ENCODE results near the gene MAB21L4.
A peak's percentile ranks its signal among the peaks of the same experiment; 100 is the strongest.

The MAB21L4 gene

DNA sequence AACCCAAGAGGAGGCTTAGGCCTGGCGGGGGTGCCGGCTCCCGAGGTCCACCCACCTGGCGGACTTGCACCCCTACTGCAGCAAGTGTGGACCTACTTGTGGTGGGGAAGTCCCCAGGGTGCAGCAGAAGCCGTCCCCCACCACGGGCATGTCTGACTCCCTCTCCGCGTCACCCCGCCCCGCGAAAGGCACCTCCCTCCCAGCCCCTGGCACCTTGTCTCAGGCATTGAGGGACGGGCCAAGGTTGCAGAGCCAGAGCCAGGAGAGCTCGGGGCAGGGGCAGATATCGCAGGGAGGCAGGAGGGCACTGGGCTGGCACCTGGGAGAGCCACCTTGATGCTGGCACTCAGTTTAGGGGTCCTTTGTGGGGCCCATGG is 29.2 kb upstream of the MAB21L4 start:
- DNase-seq, result no peak

DNA sequence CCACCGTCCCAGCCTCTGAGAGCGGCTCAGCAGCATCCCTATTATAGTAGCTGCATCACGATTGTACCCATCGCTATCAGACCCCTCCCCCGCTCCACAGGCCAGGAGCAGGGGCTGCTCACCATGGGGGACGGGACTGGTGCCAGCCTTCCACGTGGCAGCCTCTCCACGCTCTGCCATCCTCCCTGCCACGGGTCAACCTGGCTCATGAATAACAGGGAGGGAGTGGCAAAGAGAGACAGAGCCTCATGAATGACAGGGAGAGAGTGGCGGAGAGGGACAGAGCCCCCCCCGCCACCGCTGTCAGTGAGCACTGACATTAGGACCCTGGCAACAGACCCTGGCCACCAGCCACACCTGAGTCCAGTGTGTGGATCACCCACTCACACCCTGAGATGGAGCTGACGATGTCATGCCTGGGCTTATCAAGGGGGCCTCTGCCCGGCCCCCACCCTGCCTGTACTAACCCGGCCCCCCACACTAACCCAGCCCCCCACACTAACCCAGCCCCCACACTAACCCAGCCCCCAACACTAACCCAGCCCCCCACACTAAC is 27.1 kb upstream of the MAB21L4 start:
- DNase-seq, result no peak

DNA sequence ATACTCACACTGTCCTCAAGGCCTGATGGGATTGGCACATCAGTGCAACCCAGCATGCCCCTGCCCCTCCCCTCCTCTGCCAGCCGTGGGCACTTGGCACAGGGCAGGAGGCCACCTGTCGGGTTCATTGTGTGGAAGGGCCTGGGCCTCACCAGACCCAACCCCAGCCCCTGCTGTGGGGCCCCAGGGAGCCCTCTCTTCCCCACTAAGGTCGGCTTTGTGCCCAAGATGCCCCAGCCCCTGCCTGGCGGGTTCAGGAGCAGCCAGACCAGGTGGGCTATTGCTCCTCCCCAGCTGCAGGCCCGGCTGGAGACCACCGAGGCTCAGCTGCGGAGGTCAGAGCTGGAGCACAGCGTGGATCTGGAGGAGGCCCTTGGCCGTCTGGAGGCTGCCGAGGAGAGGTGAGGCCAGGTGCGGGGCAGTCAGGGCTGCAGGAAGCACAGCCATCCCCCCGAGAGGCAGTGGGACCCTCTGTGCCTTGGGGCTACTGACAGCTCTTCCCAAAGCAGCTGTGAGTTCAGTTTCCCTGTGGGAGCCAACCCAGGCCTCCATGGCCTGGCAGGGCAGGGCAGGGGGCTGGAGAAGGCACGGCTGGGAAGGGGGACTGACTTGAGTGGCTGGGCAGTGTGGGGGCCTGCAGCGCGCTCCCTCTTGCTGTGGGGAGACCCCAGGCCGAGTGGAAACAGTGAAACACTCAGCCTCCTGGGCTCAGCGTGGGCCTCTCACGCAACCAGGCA is 26.5 kb upstream of the MAB21L4 start:
- DNase-seq, result no peak

DNA sequence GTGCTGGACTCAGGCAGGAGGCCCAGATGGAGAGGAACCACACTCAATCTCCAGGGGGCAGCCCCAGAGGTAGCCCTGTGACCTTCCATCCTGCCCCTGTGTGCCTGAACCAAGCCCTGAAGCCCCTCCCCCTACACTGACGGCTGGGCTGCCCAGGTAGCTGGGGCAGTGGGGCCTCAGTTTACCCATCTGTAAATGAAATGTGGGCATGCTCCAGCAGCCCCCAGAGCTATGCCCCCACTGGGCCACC is 26.0 kb upstream of the MAB21L4 start:
- DNase-seq, result no peak

DNA sequence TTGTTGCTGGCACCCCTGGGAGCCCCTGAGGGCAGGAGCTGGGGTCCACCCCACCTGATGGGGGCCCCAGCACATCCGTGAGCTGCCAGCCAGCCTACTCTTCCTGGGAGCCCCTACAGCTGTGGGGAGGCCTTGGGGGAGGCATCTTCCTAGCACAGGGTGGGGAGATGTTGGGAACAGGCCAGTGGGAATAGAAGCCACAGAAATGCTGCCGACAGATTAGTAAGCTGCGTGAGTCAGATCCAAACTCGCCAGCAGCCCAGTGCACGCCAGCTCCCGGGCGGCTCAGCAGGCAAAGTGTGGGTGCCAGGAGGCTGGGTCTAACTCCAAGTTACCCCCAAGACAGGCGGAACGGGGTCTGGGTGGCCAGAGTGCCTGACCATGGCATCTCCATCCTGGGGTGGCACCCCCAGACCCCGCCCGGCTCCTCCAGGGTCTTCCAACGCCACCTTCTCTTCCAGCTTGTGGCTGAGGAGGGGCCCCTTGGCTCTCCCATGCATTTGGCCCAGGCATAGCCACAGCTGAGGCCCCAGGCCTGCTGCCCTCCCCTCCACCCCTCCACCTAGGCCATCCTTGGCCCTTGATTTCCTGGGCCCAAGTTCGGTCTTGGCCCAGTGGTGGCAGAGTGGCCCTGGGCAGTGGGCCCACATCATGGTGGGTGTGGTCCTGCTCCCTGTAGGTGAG is 25.5 kb upstream of the MAB21L4 start:
- no peak for DNase-seq

DNA sequence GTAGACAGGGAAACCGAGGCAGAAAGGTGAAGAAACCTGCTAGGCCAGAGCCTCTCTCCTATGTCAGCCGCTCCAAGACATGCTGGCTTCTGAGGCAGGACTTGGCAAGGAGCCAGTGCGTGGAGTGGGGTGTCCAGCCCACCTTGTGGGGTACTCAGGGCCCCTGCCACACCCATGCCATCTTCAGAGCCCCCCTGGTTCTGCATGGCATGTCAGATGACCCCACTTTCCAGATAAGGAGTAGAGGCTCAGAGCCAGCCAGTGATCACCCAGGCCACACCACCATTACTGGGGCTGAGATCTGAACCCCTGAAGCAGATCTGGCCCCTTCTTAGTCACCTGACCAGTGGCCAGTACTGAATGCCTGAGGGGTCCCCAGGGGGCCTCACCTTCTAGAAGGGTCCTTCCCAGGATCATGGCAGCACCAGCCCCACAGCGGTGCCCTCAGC is 24.9 kb upstream of the MAB21L4 start:
- DNase-seq, result no peak

DNA sequence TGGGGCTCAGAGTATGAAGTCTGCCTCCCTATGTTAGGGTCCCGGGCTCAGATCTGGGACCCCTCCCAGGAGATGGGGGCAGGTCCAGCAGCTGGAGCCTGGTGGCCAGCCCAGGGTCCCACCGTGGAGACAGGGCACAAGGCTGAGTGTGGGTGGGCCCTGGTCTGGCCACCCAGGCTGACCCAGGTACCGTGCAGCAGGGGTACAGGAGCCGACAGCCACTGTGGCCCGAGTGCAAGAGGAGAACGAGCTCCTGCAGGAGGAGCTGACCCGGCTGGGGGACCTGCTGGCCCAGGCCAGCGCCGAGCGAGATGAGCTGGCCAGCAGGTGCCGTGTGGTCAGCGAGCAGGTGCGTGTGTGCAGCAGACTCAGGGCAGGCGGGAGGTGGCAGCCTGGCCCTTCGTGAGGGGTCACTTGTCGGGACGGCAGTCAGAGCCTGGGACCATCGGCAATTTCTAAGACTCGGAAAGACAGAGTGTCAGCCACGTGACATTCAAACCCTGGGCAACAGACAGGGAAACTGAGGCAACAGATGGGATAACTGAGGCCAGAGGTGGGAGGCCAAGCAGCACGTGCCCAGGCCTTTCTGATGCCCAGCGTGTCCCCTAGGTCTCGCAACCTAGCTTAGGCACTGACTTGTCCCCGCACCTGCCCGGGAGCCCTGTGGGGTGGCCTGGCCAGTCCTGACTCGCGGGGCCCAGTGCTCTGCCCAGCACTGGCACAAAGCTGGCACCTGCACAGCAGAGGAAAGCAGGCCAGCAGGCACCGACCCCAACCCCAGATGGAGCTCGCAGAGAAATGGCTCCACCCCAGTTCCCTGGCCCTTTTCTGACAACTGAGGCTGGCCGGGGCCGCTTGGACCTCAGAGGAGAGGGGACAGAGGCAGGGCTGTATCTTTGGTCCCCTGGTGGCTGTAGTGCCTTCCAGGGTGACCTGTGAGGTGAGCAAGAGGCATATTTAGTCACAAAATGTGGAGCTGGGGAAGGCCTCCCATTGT is 24.1 kb upstream of the MAB21L4 start:
- no peak for DNase-seq

DNA sequence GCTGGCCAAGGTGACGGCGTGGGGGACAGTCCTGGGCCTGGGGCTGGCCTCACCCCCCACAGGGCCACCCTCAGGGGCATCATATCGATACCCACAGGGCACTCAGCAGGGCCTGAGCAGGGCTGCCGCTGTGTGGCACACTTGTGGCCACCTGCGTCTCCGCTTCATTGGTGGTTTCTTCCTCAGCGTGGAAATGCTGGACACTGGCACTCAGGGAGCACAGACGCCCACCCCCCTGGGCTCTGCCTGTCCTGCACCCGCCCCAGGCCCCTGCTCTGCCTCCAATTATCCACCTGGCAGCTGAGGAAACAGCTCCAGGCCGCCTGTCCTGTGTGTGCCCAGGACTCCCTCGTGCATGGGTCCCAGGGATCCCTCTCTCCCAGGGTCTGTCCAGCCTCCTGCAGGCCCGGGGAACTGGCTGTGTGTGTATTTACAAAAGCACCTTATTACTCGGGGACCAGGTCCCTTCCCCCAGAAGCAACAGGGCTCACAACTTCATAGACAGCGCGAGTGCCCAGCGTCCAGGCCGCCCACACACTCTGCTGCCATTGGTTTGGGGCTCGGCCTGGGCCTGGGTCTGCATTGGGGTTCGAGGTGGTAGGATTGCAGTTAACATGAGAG is 23.3 kb upstream of the MAB21L4 start:
- no peak for DNase-seq

DNA sequence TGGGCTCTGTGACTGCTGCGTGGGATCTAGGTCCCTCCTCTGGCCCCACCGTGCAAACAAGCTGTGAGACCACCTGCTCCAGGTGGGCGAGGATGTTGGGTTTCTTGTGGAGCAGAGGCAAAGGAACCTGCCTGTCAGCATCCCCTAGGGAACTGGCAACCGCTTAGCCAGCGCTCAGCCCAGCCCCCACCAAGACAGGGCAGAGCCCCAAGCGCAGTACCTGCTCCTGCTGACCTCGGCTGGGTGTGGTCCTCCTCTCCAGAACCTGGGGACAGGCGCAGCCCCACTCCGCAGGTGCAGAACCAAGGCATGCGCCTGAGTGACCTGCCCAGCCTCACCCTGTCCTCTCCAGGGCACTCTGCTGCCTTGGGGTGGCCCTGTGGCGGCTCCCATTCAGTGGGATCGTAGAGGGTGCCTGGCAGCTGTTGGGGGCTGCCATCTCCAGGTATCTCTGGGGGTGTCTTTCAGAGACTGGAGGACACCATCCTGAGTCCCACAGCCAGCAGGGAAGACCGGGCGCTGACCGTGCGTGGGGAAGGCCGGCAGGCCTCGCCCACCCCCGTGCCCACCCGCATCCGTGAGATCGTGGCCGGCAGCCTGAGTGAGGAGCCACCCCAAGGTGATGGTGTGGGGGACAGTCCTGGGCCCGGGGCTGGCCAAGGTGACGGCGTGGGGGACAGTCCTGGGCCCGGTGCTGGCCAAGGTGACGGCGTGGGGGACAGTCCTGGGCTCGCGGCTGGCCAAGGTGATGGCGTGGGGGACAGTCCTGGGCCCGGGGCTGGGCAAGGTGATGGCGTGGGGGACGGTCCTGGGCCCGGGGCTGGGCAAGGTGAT is 22.5 kb upstream of the MAB21L4 start:
- DNase-seq, result no peak

DNA sequence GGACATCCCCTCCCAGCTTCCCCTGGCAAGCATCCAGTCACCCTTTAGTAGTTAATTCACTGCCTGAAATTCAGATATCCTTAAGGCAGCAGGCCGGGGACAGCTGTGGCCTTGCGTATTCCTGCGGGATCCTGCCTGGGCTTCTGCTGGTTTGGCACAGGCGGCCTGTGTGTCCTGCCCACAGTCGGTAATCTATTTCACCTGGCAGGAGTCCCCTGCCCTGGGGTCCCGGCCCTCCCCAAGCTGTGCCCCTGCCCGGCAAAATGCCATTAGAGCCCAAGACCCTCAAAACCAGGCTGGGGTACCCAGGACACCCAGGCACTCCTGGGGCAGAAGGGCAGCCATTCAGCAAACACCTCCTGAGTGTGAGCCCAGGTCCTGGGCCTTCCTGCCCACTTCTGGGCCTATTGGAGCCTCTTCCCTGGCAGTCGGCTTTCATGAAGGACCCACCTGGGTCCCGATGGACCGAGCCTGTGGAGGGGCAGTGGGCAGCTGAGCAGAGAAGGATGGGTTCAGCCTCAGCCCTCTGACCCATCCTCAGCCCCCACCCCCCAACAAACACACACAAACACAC is 21.8 kb upstream of the MAB21L4 start:
- no peak for DNase-seq

DNA sequence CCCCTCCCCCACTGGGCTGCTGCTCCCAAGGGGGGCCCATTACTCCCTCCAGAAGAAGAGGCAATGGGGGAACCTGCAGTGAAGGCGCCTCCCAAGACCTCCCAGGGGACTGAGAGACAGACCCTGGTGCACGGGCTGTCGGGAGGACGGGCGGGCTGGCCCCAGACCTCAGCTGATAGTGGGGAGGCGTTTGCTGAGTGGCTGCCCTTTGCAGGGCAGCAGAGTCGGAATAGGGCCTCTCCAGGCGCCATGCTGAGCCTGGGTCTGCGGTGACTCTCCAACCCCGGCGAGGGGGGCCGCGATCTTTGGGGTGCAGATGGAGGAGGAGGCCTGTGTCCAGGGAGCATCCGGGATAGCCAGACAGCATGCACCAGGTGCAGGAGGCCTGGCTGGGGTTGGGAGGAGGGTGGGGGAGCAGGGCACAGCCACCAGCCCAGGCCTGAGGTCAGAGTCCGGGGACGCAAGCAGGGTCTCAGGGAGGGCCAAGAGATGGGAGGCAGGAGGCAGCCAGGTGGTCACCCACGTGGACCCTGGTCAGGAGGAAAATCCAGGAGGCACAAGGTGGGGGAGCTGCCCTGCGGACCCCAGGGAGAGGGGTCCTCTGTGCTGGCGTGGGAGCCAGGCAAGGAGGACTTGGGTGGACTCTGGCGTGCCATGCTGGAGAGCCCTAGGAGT is 21.2 kb upstream of the MAB21L4 start:
- no peak for DNase-seq

DNA sequence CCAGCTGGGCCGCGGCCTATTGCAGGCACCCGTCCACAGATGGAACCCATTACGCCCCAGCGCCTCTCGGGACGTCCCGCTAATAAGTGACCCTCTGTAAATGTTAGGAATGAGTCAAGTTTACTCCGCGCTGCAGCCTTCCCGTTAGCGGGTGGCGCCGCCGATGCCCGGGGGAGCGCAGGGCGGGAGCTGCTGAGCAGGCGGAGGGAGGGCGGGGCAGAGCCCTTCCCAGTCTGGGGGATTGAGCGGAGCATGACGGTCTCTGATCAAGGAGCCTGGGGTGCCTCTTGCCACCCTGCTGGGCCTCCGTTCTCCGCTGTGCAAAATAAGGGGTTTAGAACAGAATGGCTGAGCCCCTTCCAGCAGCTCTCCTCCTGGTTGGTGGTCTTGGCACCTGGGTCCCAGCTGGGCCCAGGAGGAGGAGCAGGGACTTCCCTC is 20.6 kb upstream of the MAB21L4 start:
- no peak for DNase-seq

DNA sequence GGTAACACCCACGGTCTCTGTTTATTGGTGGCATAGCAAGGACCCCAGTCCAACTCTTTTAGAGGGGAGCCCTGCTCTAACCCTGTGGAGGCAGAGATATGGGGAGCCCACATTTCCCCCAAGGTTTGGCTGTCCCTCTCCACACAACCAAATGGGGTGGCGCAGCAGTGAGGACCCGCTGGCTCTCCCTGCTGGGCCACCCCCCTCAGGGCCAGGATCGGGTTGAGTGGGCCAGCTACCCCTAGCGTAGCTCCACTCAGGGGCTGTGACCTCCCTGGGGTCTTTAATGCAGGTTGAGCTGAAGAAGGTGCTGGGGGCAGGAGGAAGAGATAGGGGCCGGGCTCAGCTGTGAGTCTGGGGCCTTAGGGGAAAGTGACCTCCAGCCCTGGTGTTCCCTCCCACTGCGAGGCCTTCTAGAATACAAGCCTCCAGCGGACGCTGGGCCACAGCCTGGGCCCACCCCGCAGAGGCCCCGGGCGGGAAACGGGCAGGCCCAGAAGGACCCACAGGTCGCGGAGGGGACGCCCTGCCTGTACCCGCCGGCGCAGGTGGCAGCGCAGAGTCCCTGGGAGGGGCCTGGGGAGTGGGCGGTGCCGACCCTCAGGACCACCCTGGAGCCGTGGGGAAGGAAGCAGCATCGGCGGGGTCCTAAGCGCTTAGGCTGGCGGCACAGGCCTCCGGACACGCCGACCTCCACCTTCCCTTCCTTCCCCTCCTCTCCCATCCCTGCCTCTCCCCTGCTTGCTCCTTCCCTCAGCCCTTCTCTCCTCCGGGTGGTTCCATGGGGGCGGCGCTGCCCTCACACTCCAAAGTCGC is 19.8 kb upstream of the MAB21L4 start:
- no peak for DNase-seq

DNA sequence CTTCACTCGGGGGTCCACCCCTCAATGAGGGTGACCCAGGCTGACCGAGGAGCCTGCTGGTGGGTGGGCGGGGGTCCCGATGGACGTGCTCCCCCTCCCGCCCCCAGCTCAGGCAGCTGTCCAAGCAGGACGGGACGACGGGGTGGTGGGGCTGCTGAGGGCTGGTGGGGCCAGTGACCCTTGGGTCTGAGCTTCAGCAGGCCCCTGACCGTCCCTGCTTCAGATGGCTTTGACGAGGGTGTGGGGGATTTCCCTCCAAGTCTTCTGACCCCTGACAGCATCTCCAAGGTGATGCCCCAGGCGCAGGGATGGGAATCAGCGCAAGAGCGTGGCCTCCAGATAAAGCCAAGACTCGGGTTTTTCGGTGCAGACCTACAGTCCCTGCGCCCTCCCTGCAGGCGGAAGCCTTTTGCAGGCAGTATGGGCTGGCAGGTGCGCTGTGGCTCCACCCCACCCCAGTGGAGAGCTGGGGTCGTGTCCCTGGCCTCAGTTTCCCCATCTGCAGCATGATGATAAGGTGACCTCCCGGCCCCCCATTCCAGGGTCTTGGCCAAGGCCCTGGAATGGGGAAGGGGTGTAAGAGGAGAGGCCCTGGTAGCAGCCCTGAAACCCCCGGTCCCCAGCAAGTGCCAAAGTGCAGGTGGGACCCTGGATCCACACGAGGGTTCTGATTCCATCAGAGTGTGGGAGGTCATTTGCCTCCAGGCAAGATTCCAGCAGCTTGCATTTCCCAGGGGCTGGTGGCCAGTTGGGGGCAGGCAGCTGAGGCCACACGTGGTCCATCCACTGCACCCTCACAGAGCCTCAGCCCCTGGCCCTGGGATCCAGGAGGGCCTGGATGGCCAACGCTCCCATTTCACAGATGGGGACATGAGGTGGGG is 18.9 kb upstream of the MAB21L4 start:
- no peak for DNase-seq

DNA sequence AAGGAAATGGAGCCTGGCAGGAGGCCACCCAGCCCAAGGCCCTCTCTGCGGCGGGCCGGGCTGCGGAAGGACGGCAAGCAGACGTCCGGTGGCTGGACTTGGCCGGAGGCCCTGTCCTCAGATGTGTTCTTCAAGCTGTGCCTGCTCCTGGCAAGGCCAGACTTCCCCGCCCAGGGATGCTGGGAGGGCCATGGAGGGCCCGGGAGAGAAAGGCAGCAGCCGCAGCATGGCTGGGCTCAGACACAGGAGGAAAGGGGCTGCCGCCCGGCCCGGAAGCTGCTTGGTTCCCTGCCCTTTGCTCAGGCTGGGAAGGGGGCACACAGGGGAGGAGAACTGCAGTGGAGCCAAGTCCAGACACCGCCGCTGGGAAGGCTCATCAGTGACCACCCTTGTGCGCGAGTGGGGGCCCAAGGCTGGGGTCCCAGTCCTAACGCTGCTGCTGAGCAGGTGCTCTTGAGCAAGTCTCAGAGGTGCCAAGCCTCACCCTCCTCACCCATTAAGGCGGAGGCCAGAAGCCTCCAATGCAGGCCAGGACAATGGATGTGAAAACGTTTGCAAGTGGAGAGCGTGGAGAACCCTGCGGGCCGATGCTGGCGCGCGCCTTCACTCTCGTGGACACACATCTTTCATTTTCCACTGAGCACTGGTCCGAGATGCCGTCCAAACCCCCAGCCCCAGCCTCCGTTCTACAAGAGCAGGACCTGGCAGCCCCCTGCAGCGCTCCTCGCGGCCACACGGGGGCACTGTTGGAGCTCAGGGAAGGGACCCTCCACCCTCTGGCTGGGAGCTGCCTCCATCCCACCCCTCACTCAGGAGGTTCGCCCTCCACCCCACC is 18.1 kb upstream of the MAB21L4 start:
- peak; percentile 42 for DNase-seq

DNA sequence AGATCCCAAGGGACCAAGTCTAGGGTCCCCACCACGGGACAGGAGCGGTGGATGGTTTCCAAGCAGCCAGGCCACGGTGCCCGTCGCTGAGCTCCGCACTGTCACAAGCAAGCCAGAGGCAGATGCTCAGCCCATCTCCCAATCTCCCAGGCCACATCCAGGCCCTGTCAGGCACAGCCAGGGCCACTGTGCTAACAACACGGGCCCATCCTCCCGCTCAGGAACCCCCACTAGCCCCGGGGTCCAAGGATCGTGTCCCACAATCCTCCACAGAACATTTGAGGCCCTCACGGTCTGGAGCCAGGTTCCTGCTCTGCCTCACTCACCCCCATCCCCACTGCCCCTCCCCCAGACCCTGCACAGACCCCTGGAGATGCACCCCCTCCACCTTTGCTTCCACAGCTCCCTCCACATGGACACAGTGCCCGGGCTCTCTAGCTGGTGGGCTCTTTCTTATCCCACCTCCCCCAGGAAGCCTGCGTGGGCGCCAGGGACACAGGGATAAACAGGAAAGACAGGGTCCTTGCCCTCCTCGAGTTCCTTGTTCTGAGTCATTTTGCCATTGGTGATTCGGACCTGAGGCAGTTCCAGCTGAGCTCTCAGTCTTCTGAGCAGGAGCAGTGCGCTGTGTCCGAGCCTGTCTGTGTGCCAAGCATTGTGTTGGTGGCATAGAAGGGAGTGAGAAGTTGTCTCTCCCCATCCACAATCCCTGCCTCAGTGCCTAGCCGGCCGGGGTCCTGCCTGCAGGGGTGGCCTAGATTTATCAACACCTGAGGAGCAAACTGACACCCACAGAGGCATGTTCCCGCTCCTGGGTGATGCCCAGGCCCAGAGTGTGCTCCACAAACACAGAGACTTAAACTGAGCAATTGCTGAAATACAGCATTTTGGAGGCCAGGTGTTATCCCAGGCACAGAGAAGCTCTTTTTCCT is 17.2 kb upstream of the MAB21L4 start:
- DNase-seq, result no peak

All from NCI-H1694 (cell line).